Amniotic stem cell (primary cell): ENCODE measurements around the gene ADAMTS2.

Source experiments
- DNase-seq: peaks from one replicate; lab custom pipeline; 2025; lab: John Stamatoyannopoulos, UW

The ADAMTS2 gene

GRCh38 chr5:179278546-179278945 lies 66.7 kb downstream of the ADAMTS2 start:
- DNase-seq, result no peak

- DNase-seq, result no peak
Observed at GRCh38 chr5:179278119-179278518, 67.1 kb downstream of the ADAMTS2 start.

- no peak for DNase-seq
Observed at GRCh38 chr5:179276838-179277395, 68.3 kb downstream of the ADAMTS2 start.

GRCh38 chr5:179275941-179276837 lies 69.1 kb downstream of the ADAMTS2 start:
- peak; percentile 84 for DNase-seq

- DNase-seq, result no peak
Observed at GRCh38 chr5:179275381-179275878, 69.8 kb downstream of the ADAMTS2 start.

GRCh38 chr5:179274321-179275315 lies 70.6 kb downstream of the ADAMTS2 start:
- no peak for DNase-seq

- no peak for DNase-seq
Observed at GRCh38 chr5:179273441-179274145, 71.7 kb downstream of the ADAMTS2 start.

GRCh38 chr5:179273073-179273435 lies 72.2 kb downstream of the ADAMTS2 start:
- DNase-seq, result no peak

GRCh38 chr5:179272326-179273072 lies 72.8 kb downstream of the ADAMTS2 start:
- no peak for DNase-seq

- no peak for DNase-seq
Observed at GRCh38 chr5:179271821-179272325, 73.4 kb downstream of the ADAMTS2 start.

GRCh38 chr5:179271428-179271734 lies 73.9 kb downstream of the ADAMTS2 start:
- no peak for DNase-seq

GRCh38 chr5:179270581-179271427 lies 74.5 kb downstream of the ADAMTS2 start:
- no peak for DNase-seq

- DNase-seq, result peak; percentile 10
Observed at GRCh38 chr5:179269781-179270543, 75.3 kb downstream of the ADAMTS2 start.

GRCh38 chr5:179268966-179269693 lies 76.1 kb downstream of the ADAMTS2 start:
- no peak for DNase-seq

- DNase-seq, result no peak
Observed at GRCh38 chr5:179268399-179268952, 76.8 kb downstream of the ADAMTS2 start.

GRCh38 chr5:179267671-179268083 lies 77.6 kb downstream of the ADAMTS2 start:
- no peak for DNase-seq

GRCh38 chr5:179267071-179267670 lies 78.1 kb downstream of the ADAMTS2 start:
- DNase-seq, result no peak
